ENCODE results near the gene MICAL3. TPM values are rescaled to one million over a fixed set of nuclear protein-coding genes. Genes with fewer than 3 reads are reported as not detected.

Gene MICAL3
- total and polyA plus RNA-seq, 9 of the 15 experiments (the other 6 are each of a cell fraction or from before 2014, with no cell fraction given) = 0.53 to 32.1 (median 12.3) TPM

- Histone ChIP-seq H3K9me1 (ENCODE audit: control insufficient read depth, insufficient read depth, low read length) (no peaks in the 10 kb centered on the region), H3K27me3 (ENCODE audit: control insufficient read depth in 2 of 2, insufficient read depth in 2 of 2, low read length in 2 of 2) (no peaks in the 10 kb centered on the region), H3K4me1 (replicated peaks in 1 of 2; ENCODE audit: control insufficient read depth in 2 of 2, insufficient read depth in 2 of 2, low read length in 2 of 2) (peaks cover 0 to 1% of the 10 kb centered on the region in 2 experiments; a peak in 1 of 5 replicates), H3K27ac (ENCODE audit: extremely low read depth, low read depth, low read length) (no peak overlapping the region), H3K9ac (ENCODE audit: insufficient read depth in 1 of 2, low read depth in 2 of 2, low read length in 2 of 2) (no peak overlapping the region), H2AFZ (ENCODE audit: low read depth, low read length) (no peak overlapping the region), H4K20me1 (replicated peaks; ENCODE audit: control insufficient read depth, insufficient read depth, low read length) (no peaks in the 10 kb centered on the region), H3K36me3 (ENCODE audit: control insufficient read depth, insufficient read depth, low read length) (peaks cover 28% of the 10 kb centered on the region; the same call in 2 of the 3 replicates), H3K9me3 (replicated peaks; ENCODE audit: control insufficient read depth, insufficient read depth, low read depth, low read length) (no peaks in the 10 kb centered on the region), H3K4me2 (ENCODE audit: insufficient read depth, low read length) (no peak overlapping the region), H3K79me2 (ENCODE audit: control insufficient read depth, insufficient read depth, low read length) (no peaks in the 10 kb centered on the region), H3K4me3 (no peak overlapping the region)
- in situ Hi-C loops (cut with MboI) = no loop called here
- intact Hi-C loops (cut with micrococcal nuclease) = no loop called here
- CTCF ChIA-PET (ENCODE audit: low intra/inter-chr PET ratio) = interaction anchor here (0.5 kb wide), 1 partner anchor 139 kb away, joined by 4 read pairs; no protein-coding TSS in a partner anchor
- TF ChIP-seq KLF6 (CRISPR knock-in tag; IDR thresholded peaks at IDR 0.05; ENCODE audit: borderline replicate concordance) (no peak), GTF2E2 (tag; IDR thresholded peaks at IDR 0.05) (no peak), MAFF (IDR thresholded peaks at IDR 0.05; ENCODE audit: low read length) (no peak), LARP7 (IDR thresholded peaks at IDR 0.05) (no peak), ZBTB5 (IDR thresholded peaks at IDR 0.05) (no peak), ZNF407 (IDR thresholded peaks at IDR 0.05; ENCODE audit: low read depth) (no peak), USF1 (CRISPR knock-in tag; IDR thresholded peaks at IDR 0.05) (no peak)
- no TSS peak for BruUV-seq (replicated peaks)
- WGBS (ENCODE audit: insufficient coverage, low coverage, missing lambda C conversion rate) = 88% methylated on average over 10 of the region's 10 CpGs
- no peak for DNase-seq (ENCODE audit: extremely low read depth in 1 of 4, low spot score in 3 of 4)
- FAIRE-seq = no peak
- POLR2A ChIA-PET = interaction anchor here (0.7 kb wide), 1 partner anchor 216 kb away, joined by 3 read pairs; no protein-coding TSS in a partner anchor
- no peak for ATAC-seq
Observed at GRCh38 chr22:17878186-17878694, 146.1 kb downstream of the MICAL3 start.

All from K562 (cell line).